ENCODE data around the gene NFKBIZ.

DNA sequence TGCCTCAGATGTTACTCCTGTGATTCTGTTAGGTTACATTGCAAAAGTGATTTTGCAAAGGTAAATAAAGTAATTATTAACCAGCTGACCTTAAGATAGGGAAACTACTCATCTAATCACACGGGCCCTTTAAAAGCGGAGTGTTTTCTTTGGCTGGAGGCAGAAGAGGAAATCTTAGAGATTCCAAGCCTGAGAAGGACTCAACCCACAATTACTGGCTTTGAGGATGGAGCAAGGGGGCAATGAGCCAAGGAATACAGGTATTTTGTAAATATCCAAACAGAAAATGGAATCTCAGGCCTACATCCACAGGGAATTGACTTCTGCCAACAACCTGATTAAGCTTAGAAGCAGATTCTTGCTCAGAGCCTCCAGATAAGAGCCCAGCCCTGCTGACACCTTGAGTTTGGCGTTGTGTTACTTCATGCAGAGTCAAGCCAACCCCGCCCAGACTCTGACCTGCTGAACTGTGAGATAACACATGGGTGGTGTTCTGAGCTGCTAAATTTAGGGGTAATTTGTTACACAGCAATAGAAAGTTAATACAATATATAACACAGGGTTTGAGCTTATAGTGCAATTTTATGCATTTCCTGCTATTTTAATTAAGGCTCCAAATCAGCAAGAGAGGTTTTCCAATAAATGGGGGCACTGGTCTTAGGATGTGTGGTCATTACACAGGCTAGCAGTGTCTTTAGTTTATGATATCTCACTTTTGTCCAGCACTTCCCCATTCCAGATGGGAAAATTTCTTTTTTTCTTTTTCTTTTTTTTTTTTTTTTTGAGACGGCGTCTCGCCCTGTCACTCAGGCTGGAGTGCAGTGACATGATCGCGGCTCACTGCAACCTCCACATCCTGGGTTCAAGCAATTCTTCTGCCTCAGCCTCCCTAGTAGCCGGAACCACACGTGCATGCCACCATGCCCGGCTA, 19.5 kb downstream of the NFKBIZ start:
- TF ChIP-seq YY1 (IDR thresholded peaks at IDR 0.05; ENCODE audit: insufficient read depth, insufficient read length) (no peak), ZNF274 (IDR thresholded peaks at IDR 0.05; ENCODE audit: low read depth, low read length) (no peak), SUZ12 (IDR thresholded peaks at IDR 0.05; ENCODE audit: extremely low read depth, insufficient read depth, insufficient read length) (no peak)

All from NT2/D1 (cell line).